Naive thymus-derived CD4-positive, alpha-beta T cell (primary cell): ENCODE measurements around the gene TEKTIP1. TPM values are rescaled to one million over a fixed set of nuclear protein-coding genes. Genes with fewer than 3 reads are reported as not detected.
"Not testable (repeated sequence)": the region's sequence is repeated elsewhere in the genome, so short reads cannot be mapped to it uniquely, and the experiment has no call there.

Experiments used
- ATAC-seq: fragments of 150-1000 bp; cut with Tn5 transposase; 2 replicates; pipeline ENCODE4 v1.10.0; 2021; ENCODE audit warnings: mild to moderate bottlenecking, moderate library complexity
- CTCF ChIA-PET: fragments of 350-600 bp; sonication (Branson Sonifier 250); formaldehyde crosslinking; loops from one replicate; lab custom pipeline; 2021; ENCODE audit warnings: antibody characterized with exemption; lab: Charles Lee
- POLR2A ChIA-PET: fragments of 350-600 bp; sonication (Branson Sonifier 250); formaldehyde crosslinking; loops from one replicate; lab custom pipeline; 2021; ENCODE audit warnings: antibody characterized with exemption, inconsistent platforms; lab: Charles Lee
- DNase-seq, 9 donors: peaks; one replicate each; pipeline versions ENCODE4 v3.0.0 to v3.0.0-alpha.2; 2020 to 2022; ENCODE audit warnings: mixed read lengths in 1 of 9
- H3K27ac ChIP-seq: one replicate; pipeline ENCODE4 v1.7.0; 2013; ENCODE audit warnings: mild to moderate bottlenecking, low read depth, low read length, moderate library complexity
- H3K27me3 ChIP-seq, 2 donors: one replicate each; pipeline ENCODE4 v1.7.0; 2013; ENCODE audit warnings: low read length in 2 of 2, mild to moderate bottlenecking in 2 of 2, moderate library complexity in 2 of 2; ENCODE audit not compliant: control insufficient read depth in 2 of 2, insufficient read depth in 2 of 2
- H3K36me3 ChIP-seq, 3 experiments: 1 replicate in 2 of 3; 2 replicates in 1 of 3; pipeline ENCODE4 v1.7.0; 2013; ENCODE audit warnings: low read length in 3 of 3, mild to moderate bottlenecking in 3 of 3, moderate library complexity in 1 of 3; ENCODE audit not compliant: insufficient read depth in 3 of 3, control insufficient read depth in 2 of 3
- H3K4me1 ChIP-seq, 2 donors: one replicate each; pipeline ENCODE4 v1.7.0; 2013; ENCODE audit warnings: low read length in 2 of 2, mild to moderate bottlenecking in 2 of 2, moderate library complexity in 1 of 2; ENCODE audit not compliant: control insufficient read depth in 2 of 2, insufficient read depth in 2 of 2
- H3K4me3 ChIP-seq: 2 replicates; pipeline ENCODE4 v1.7.0; 2013; ENCODE audit warnings: mild to moderate bottlenecking, low read length
- H3K9me3 ChIP-seq, 3 experiments: 1 replicate in 2 of 3; 2 replicates in 1 of 3; pipeline ENCODE4 v1.7.0; 2013; ENCODE audit warnings: low read length in 3 of 3; ENCODE audit not compliant: control insufficient read depth in 2 of 3
- H3K27ac Mint-ChIP-seq, 9 donors: one replicate each; pipeline ENCODE4 v1.8.0; 2020 to 2022; ENCODE audit warnings: mixed read lengths in 9 of 9, mild to moderate bottlenecking in 8 of 9, moderate library complexity in 5 of 9, inconsistent platforms in 2 of 9
- H3K27me3 Mint-ChIP-seq, 5 donors: one replicate each; pipeline ENCODE4 v1.8.0; 2021 to 2022; ENCODE audit warnings: mixed read lengths in 5 of 5, mild to moderate bottlenecking in 1 of 5
- H3K36me3 Mint-ChIP-seq, 5 donors: one replicate each; pipeline ENCODE4 v1.8.0; 2020 to 2022; ENCODE audit warnings: mixed read lengths in 5 of 5, mild to moderate bottlenecking in 3 of 5, inconsistent platforms in 1 of 5
- H3K4me1 Mint-ChIP-seq, 7 donors: one replicate each; pipeline ENCODE4 v1.8.0; 2020 to 2022; ENCODE audit warnings: mixed read lengths in 7 of 7, mild to moderate bottlenecking in 3 of 7, inconsistent platforms in 1 of 7
- H3K4me3 Mint-ChIP-seq, 10 donors: one replicate each; pipeline ENCODE4 v1.8.0; 2020 to 2022; ENCODE audit warnings: mild to moderate bottlenecking in 10 of 10, mixed read lengths in 10 of 10, moderate library complexity in 6 of 10, inconsistent platforms in 2 of 10
- H3K9me3 Mint-ChIP-seq, 11 donors: one replicate each; pipeline ENCODE4 v1.8.0; 2020 to 2022; ENCODE audit warnings: mixed read lengths in 11 of 11, mild to moderate bottlenecking in 4 of 11, inconsistent platforms in 1 of 11, moderate library complexity in 1 of 11
- intact Hi-C, 2 donors: fragments of 100-400 bp; cut with micrococcal nuclease; formaldehyde crosslinking; loops; one replicate each; pipeline ENCODE4 v1.15.1; 2023
- polyA plus RNA-seq, 2 donors: library from polyadenylated mRNA; unstranded; fragments of 300-500 nt; fragmentation: Illumina TruSeq; gene quantifications; one replicate each; pipeline ENCODE4 v1.2.3, GENCODE V29; 2021
- total RNA-seq, 6 experiments: library from RNA in 5 of 6; stranded (reverse) in 5 of 6; gene quantifications; 1 replicate in 5 of 6; 2 replicates in 1 of 6; pipeline ENCODE4 v1.2.3 and lab custom pipeline; 2021 to 2026

The TEKTIP1 gene
- total and polyA plus RNA-seq, 7 experiments from 2014 or later: 5.6 to 11.5 (median 10.6) TPM; not detected in 2

DNA sequence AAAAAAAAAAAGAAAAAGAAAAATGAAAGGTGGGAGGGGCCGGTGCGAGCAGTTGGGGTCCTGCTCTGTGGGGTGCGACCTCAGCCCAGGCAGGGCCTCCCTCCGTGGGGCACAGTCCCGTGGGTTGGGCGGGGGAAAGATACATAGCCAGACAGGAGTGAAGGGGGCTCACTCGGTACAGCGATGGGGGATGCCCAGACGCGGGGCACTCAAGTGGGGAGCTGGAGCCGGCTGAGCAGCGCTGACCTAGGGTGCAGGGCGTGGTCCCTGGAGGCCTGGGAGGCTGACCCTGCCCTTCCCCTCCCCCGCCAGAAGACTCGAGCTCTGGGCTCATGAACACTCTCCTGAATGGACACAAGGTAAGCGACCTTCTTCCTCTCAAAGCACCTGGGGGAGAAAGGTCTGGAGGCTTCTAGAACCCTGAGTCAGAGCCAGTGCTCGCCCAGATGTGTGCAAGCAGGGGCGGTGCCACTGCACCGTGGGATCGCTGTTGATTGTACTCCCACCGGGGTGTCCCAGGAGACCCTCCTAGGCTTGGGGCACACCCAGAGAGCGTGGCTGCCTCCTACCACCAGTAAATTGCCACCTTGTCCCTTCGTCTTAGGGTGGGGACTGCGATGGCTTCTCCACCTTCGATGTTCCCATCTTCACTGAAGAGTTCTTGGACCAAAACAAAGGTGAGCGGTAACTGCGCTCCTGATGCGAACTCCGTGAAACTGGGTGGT, 37.1 kb downstream of the TEKTIP1 start:
- Mint-ChIP-seq H3K27me3 (no peaks in the 10 kb centered on the region), H3K4me1 (peaks cover 11 to 26% (median 14%) of the 10 kb centered on the region in 7 donors), H3K36me3 (peaks cover 0 to 8% (median 6%) of the 10 kb centered on the region in 5 donors), H3K4me3 (peak overlapping the region in 2 of 10 donors; percentile 2 to 51), H3K9me3 (no peaks in the 10 kb centered on the region), H3K27ac (peak overlapping the region in 1 of 9 donors; percentile 52)
- POLR2A ChIA-PET: interaction anchor here (0.6 to 1.0 kb wide), 2 partner anchors 9 to 331 kb away, joined by 3 to 4 read pairs; no protein-coding TSS in a partner anchor
- peaks cover 12 to 13% of the 10 kb centered on the region in 2 donors for H3K4me1 ChIP-seq
- H3K9me3 ChIP-seq: no peaks in the 10 kb centered on the region
- H3K27ac ChIP-seq: no peak overlapping the region
- CTCF ChIA-PET: interaction anchor here (0.9 kb wide), 1 partner anchor 14 kb away, joined by 4 read pairs; no protein-coding TSS in a partner anchor
- DNase-seq: no peak
- ATAC-seq: no peak
- H3K4me3 ChIP-seq: no peak overlapping the region
- H3K36me3 ChIP-seq: peaks cover 0 to 15% (median 4%) of the 10 kb centered on the region in 3 experiments
- intact Hi-C loops: no loop called here
- H3K27me3 ChIP-seq: no peaks in the 10 kb centered on the region

GRCh38 chr19:3576696-3577443, 37.9 kb downstream of the TEKTIP1 start:
- Histone ChIP-seq H3K4me1 (peaks cover 11 to 12% of the 10 kb centered on the region in 2 donors), H3K27me3 (no peaks in the 10 kb centered on the region), H3K9me3 (no peaks in the 10 kb centered on the region), H3K27ac (no peak overlapping the region), H3K4me3 (no peak overlapping the region), H3K36me3 (peaks cover 0 to 15% (median 4%) of the 10 kb centered on the region in 3 experiments)
- ATAC-seq (no peak), DNase-seq (no peak)
- Mint-ChIP-seq H3K4me3 (peak overlapping the region in 1 of 10 donors; percentile 2), H3K36me3 (peaks cover 0 to 8% (median 6%) of the 10 kb centered on the region in 5 donors), H3K27ac (peak overlapping the region in 1 of 9 donors; percentile 52), H3K27me3 (no peaks in the 10 kb centered on the region), H3K9me3 (no peaks in the 10 kb centered on the region), H3K4me1 (peaks cover 5 to 20% (median 11%) of the 10 kb centered on the region in 7 donors)
- intact Hi-C loops: no loop called here
- ChIA-PET POLR2A (no interaction called here), CTCF (no interaction called here)

DNA sequence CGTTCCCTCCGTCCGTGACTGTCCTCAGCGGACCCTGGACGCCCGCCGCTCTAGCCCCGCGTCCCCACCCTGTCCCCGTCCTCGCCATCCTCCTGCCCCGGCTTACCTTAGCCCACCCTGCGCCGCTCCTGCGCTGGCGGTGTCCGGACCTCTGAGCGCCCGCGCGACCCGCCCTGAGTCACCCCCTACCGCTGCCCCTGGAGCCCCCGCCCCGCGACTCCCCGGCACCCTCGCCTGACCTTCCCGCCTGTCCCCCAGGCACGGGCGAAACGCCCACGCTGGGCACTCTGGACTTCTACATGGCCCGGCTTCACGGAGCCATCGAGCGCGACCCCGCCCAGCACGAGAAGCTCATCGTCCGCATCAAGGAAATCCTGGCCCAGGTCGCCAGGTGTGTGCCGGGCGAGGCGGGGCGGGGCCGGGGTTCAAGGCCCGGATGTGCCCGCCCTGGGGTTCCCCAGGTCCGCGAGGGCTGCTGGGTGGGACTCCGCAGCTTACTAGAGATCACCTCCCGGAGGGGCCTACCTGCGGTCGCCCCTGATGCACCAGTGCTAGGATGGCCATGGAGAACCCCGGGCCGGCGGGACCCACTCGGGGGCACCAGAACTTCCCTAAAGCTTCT, 38.9 kb downstream of the TEKTIP1 start:
- Mint-ChIP-seq H3K27me3 (no peaks in the 10 kb centered on the region), H3K9me3 (no peaks in the 10 kb centered on the region), H3K36me3 (peaks cover 0 to 8% (median 6%) of the 10 kb centered on the region in 5 donors), H3K27ac (no peak overlapping the region), H3K4me3 (no peak overlapping the region), H3K4me1 (peaks cover 0 to 12% (median 5%) of the 10 kb centered on the region in 7 donors)
- H3K4me1 ChIP-seq: peaks cover 5 to 8% of the 10 kb centered on the region in 2 donors
- H3K4me3 ChIP-seq: no peak overlapping the region
- ChIA-PET POLR2A (no interaction called here), CTCF (interaction anchor here (0.9 to 1.0 kb wide), 2 partner anchors 21 to 33 kb away, joined by 3 read pairs; no protein-coding TSS in a partner anchor)
- no peaks in the 10 kb centered on the region for H3K9me3 ChIP-seq
- ATAC-seq (no peak), DNase-seq (no peak)
- H3K27ac ChIP-seq: no peak overlapping the region
- intact Hi-C loops: no loop called here
- peaks cover 0 to 15% (median 4%) of the 10 kb centered on the region in 3 experiments for H3K36me3 ChIP-seq
- no peaks in the 10 kb centered on the region for H3K27me3 ChIP-seq

DNA sequence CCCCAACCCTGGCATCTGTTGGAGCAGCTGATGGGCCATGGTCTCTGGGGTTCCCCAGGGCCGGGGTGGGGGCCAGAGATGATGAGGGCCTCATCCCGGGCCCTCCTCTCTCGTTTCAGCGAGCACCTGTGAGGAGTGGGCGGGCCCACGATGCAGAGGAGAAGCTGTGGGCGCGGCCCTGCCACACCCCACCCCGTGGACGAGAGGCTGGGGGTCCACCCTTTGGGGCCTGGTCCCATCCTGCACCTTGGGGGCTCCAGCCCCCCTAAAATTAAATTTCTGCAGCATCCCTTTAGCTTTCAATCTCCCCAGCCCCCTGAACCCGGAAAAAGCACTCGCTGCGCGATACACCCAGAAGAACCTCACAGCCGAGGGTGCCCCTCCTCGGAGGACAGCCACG, 39.4 kb downstream of the TEKTIP1 start:
- no peak for DNase-seq
- Histone ChIP-seq H3K36me3 (peaks cover 0 to 11% (median 4%) of the 10 kb centered on the region in 3 experiments), H3K27me3 (no peaks in the 10 kb centered on the region), H3K9me3 (no peaks in the 10 kb centered on the region), H3K27ac (no peak overlapping the region), H3K4me3 (no peak overlapping the region), H3K4me1 (peaks cover 5 to 6% of the 10 kb centered on the region in 2 donors)
- Mint-ChIP-seq H3K27me3 (peaks cover 0 to 2% (median 0%) of the 10 kb centered on the region in 5 donors), H3K27ac (no peak overlapping the region), H3K36me3 (peaks cover 0 to 8% (median 6%) of the 10 kb centered on the region in 5 donors), H3K9me3 (no peaks in the 10 kb centered on the region), H3K4me1 (peaks cover 0 to 12% (median 5%) of the 10 kb centered on the region in 7 donors), H3K4me3 (no peak overlapping the region)
- ChIA-PET POLR2A (no interaction called here), CTCF (interaction anchor here (0.9 to 1.0 kb wide), 2 partner anchors 22 to 34 kb away, joined by 3 read pairs; no protein-coding TSS in a partner anchor)
- intact Hi-C loops: no loop called here
- no peak for ATAC-seq

- Mint-ChIP-seq H3K4me1 (peaks cover 0 to 2% (median 0%) of the 10 kb centered on the region in 7 donors), H3K4me3 (no peak overlapping the region), H3K27ac (peak overlapping the region in 2 of 9 donors; percentile 4 to 19), H3K9me3 (no peaks in the 10 kb centered on the region), H3K27me3 (peaks cover 0 to 6% (median 0%) of the 10 kb centered on the region in 5 donors), H3K36me3 (peaks cover 0 to 2% (median under 1%) of the 10 kb centered on the region in 5 donors)
- no peak for DNase-seq
- H3K27me3 ChIP-seq: no peaks in the 10 kb centered on the region
- no peaks in the 10 kb centered on the region for H3K4me1 ChIP-seq
- H3K27ac ChIP-seq: no peak overlapping the region
- POLR2A ChIA-PET: no interaction called here
- intact Hi-C loops: no loop called here
- ATAC-seq: no peak
- peaks cover 0 to 8% (median 4%) of the 10 kb centered on the region in 3 experiments for H3K36me3 ChIP-seq
- CTCF ChIA-PET: interaction anchor here (0.6 kb wide), 1 partner anchor 10 kb away, joined by 3 read pairs; no protein-coding TSS in a partner anchor
- H3K9me3 ChIP-seq: no peaks in the 10 kb centered on the region
- no peak overlapping the region for H3K4me3 ChIP-seq
Observed at GRCh38 chr19:3580156-3580934, 41.4 kb downstream of the TEKTIP1 start.

DNA sequence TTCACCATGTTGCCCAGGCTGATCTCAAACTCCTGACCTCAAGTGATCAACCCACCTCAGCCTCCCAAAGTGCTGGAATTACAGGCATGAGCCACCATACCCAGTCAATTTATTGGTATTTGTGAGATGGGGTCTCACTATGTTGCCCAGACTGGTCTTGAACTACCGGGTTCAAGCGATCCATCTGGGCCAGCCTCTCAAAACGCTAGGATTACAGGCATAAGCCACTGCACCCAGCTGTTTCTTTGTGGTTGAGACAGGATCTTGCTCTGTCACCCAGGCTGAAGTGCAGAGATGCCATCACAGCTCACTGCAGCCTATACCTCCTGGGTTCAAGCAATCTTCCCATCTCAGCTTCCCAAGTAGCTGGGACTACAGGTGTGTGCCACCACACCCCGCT, 42.8 kb downstream of the TEKTIP1 start:
- H3K27ac Mint-ChIP-seq, H3K4me3 Mint-ChIP-seq, ATAC-seq, H3K4me3 ChIP-seq, intact Hi-C loops, POLR2A ChIA-PET, H3K9me3 Mint-ChIP-seq, H3K4me1 Mint-ChIP-seq, H3K27me3 Mint-ChIP-seq, H3K36me3 ChIP-seq, H3K36me3 Mint-ChIP-seq, H3K27me3 ChIP-seq, H3K4me1 ChIP-seq, DNase-seq, CTCF ChIA-PET, H3K27ac ChIP-seq, H3K9me3 ChIP-seq: not testable (repeated sequence)
